Fibroblast of skin of scalp (primary cell): ENCODE measurements around the gene SDK2.
"Not testable (repeated sequence)": the region's sequence is repeated elsewhere in the genome, so short reads cannot be mapped to it uniquely, and the experiment has no call there.

Source experiments
- DNase-seq: peaks from one replicate; pipeline ENCODE4 v3.0.0-alpha.2; 2013

SDK2 gene

DNA sequence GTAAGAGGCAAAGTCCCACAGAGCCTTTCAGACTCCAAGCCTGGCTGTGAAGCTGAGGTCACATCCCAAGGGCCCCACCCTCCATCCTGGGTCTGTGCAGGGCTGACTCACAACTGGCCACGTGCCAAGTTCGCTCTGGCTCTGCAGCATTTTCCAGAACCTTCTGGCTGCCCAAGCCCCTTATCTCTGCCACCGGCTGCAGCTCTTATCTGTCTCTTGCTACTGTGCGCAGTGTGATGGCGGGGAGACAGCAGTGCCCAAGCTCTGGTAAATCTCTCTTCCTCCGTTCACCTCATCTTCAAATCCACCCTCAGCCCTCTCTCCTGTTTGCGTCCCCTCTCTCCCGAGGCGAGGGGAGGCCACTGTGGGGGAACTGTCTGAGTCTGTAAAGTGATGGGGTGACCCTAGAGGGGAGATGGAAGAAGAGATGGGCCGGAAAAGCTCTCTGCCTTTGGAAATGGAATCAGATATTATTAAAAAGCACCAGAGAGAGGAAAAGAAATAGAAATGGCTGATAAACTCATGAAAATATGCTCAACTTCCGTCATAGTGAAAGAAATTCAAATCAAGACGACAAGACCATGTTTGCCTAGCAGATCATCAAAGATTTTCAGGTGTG is 169.8 kb downstream of the SDK2 start:
- peak; percentile 63 for DNase-seq

DNA sequence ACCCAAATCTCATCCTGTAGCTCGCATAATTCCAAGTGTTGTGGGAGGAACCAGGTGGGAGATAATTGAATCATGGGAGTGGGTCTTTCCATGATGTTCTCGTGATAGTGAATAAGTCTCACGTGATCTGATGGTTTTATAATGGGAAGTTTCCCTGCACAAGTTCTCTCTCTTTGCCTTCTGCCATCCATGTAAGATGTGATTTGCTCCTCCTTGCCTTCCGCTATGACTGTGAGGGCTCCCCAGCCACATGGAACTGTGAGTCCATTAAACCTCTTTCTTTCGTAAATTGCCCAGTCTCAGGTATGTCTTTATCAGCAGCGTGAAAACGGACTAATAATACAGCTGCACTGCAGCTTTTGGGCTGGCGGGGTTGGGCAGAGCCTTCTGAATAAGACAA is 171.5 kb downstream of the SDK2 start:
- not testable (repeated sequence) for DNase-seq

DNA sequence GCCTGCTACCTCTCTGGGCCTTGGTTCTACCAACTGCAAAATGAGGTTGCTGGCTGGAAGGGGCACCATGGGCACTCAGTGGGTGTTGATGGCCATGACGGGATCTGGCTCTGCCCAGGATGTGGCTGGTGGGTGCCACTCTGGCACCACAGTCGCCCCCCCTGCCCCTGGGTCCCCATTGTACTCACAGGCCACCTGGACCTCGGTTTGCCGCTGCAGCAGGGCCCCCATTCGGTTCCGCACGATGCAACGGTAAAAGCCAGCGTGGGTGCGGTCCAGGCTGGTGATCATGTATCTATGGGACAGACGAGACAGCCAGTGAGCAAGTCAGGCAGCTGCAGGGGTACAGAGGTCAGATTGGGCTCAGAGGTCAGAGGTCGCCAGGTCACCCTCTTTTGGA is 172.3 kb downstream of the SDK2 start:
- no peak for DNase-seq

DNA sequence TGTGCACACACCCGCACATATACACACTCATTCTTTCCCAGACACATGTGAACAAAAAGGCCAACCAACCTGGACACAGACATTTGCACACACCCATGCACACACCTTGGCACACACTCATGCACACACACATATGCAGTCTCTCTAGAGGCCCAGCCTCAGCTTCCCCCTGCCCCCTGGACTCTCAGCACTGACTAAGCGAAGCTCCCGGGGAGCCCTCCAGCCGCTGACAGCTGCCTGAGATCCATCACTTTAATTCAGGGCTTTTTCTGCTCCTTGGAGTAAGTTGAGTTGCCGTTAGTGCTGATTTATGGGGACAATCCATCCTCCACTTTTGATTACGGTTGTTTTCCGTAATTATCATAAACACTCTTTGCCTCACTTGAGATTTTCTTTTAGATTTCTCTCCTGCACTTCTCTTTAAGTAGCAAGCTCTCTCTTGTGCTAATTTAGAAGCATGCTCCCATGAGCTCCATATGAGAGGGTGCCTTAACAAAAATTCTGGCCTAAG is 173.9 kb downstream of the SDK2 start:
- DNase-seq = no peak

DNA sequence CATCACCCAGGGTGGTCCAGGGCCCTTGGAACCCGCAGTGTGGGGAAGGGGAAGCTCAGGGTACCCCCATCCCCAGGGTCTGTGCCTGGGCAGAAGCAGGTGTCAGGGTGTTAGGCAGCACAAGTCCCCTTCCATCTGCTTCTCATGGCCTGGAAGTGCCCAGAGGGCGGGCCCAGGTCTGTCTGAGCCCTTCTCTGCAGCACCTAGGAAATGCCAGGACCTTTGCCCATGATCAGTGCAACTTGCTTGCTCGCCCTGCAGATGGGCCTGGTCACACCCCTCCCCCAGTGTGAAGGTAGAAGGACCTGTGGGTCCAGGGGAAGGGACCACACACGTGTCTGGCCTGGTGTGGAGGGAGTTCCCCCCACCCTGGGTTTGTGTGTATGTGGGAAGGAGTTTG is 174.9 kb downstream of the SDK2 start:
- no peak for DNase-seq

DNA sequence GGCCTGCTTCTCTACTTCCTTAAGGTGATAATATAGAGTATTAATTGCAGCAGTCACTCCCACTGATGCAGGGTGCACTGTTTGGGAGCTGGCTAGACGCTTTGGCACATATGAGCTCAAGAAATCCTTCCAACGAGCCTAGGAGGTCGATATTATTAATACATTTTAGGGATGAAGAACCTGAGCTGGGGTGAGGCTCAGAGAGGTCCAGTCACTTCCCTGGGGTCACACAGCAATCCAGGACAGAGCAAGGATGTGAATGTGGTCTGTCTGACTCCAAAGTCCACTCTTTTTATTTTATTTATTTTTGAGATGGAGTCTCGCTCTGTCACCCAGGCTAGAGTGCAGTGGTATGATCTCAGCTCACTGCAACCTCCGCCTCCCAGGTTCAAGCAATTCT is 176.0 kb downstream of the SDK2 start:
- no peak for DNase-seq

DNA sequence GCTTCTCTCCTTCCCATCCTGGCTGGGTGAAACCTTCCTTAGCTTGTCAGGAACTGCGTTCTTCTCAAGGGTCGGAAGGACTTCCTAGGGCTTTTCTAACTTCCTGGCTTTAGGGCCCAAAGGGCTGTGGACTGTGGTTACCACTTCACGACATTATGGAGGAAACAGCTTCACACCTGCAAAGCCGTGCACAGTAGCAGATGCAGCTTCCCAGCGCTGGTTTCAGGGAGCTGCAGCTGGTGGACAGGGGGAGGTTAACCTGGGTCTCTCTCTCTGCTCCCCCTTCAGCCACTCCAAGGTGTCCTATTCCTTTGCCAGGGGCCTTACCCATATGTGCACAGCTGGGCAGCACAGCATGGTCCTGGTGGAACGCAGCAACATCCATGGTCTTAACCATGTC is 176.6 kb downstream of the SDK2 start:
- DNase-seq = no peak

DNA sequence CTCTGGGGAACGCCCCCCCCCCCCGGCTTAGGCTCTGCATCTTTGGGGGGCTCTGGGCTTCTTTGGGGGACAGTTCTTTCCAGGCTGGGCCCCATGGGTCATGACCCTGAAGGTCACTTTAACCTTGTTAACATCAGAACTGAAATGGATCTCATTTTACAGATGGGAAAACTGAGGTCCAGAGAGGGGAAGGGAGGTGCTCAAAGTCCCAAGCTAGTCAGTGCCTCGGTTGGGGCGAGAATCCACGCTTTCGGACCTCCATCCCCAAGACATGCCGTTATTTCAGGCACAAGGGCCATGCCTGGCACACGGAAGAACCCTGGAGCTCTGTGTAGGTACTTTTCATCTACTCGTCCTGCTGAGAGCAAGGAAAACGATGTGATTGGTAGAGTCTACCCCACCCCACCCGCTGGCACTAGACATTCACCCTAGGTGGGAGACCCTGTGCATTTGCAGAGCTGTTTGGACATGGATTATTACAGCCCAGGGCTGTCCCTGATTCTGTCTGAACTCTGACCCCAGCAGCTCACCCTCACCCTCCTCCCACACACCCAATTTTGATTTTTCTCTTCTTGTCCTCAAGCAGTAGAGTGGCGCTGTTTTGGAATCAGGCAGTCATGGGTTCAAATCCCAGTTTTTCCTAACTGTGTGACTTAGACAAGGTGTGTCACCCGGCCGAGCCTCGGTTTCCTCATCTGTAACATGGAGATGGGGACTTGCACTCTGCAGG is 177.4 kb downstream of the SDK2 start:
- DNase-seq = no peak

DNA sequence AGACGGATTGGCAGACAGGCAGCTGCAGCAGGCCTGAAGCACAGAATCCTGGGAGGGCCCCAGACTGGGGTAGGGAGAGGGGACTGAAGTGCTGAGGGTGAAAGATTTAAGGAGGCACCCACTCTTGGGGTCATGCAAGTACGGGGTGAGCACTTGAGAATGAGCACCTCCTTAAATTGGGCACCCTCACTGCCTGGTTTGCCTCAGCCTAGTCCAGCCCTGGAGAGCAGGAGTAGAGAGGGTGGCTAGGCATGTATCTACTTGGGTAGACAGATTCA is 178.4 kb downstream of the SDK2 start:
- no peak for DNase-seq

DNA sequence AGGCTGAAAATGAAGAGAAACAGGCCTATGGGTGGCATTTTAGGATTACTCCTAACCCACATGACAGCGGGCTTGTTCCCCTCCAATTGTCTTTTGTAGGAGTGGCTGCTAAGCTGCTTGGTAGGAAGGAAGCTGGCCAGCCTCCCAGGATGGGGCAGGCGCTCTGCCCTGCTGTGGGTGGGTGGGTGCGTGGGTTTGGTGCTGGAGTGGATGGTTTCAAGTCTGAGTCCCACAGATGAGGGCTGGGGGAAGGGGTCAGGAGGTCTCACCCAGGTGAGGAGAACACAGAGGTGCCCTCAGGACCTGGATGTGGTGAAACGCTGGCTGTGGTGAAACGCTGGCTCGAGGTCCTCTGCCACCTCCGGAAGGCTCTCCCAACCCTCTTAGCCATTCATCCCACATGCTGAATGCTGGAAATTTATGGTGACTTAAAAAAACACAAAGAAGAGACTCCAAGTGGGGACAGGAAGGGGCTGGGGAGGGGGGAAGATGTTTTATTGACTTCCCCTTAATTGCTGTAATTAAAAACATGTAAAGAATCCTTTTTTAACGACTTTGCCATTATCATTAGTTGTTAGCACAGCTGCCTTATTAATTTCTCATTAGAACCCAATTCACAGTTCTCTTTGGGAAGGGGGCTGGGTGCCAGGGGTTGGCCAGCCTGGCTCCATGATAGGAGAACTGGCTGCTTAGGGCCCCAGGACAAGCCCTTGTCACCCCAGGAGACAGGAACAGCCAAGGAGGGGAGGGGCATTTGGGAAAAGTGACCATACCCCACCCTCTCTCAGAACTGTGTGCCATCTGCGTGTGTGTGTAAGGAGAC is 178.9 kb downstream of the SDK2 start:
- DNase-seq = no peak

DNA sequence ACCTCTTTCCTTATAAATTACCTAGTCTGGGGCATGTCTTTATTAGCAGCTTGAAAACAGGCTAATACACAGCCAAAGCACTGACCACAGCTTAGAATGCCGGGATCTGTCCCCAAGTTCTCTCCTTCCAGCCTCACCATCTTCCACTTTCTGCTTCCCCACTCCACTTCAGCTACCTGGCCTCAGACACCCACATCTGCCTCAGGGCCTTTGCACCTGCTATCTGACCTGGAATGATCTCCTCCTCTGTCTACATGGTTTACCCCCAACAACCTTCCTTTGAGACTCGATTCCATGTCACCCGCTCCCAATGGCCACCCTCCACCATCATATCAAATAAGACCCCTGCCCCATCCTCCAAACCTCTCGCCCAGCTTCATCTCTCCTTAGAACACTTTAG is 179.8 kb downstream of the SDK2 start:
- no peak for DNase-seq

DNA sequence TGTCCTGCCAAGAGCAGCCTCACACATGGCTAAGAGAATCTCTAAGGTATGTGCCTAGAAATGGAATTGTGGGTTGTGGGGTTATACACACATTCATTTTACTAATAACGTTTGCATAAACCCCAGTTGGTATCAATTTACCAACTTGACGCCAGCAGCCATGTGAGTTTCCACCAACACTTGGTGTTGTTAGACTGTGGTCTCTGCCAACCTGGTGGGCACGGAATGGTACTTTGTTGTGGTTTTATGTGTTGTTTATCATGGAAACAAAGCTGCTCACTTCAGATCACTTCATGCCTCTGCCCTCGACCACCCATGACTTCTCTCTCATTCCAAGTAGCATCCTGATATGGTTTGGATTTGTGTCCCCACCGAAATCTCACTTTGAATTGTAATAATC is 180.4 kb downstream of the SDK2 start:
- no peak for DNase-seq

DNA sequence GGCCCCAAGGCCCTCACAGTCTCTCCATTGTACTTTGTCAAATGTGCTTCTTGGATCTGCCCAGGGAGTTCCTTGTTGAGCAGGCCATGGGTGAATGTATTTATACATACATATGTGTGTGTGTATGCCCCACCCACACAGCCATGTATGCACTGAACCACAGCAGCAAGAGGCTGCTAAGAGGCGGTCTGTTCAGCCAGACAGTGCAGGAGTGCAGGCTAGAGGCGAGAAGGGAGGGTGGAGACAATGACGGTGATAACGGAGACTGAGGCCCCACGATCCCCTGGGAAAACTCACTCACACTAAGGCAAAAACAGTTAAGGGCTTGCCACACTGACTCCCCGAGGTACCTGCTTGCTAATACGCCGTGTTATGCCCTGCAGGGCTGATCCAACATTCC is 181.4 kb downstream of the SDK2 start:
- DNase-seq = no peak

DNA sequence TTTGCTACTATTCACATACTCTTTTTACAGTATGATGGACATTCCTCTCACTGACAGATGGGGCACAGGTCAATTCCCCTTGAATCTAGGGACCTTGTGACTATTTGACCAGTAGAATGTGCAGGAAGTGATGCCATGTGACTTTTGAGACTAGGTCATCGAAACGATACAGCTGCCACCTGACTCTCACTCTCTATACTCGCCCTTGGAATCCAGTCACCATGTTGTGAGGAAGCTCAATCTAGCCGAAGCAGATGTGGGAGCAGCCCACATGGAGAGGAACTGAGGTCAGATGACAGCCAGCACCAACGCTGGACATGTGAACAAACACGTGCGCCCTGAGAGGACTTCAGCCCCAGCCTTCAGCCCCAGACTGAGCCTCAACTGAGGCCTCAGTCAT is 184.3 kb downstream of the SDK2 start:
- DNase-seq = no peak

DNA sequence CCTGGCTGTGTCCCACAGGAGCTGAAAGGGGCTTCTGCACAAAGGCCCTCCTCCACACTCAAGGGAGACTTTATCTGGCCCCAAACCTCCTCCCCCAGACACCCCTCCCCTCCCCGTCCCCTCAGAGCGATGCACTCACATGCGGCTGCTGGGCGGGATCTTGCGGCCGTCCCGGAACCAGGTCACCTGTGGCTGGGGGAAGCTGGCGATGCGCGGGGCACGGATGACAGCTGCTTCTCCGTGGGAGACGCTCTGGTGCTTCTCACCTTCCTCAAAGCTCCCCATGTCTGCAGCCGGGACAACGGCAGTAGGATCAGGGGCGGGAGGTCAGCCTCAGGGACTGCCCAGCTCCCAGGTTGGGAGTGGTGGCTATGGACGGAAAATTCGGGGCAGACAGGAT is 188.5 kb downstream of the SDK2 start:
- DNase-seq = no peak

DNA sequence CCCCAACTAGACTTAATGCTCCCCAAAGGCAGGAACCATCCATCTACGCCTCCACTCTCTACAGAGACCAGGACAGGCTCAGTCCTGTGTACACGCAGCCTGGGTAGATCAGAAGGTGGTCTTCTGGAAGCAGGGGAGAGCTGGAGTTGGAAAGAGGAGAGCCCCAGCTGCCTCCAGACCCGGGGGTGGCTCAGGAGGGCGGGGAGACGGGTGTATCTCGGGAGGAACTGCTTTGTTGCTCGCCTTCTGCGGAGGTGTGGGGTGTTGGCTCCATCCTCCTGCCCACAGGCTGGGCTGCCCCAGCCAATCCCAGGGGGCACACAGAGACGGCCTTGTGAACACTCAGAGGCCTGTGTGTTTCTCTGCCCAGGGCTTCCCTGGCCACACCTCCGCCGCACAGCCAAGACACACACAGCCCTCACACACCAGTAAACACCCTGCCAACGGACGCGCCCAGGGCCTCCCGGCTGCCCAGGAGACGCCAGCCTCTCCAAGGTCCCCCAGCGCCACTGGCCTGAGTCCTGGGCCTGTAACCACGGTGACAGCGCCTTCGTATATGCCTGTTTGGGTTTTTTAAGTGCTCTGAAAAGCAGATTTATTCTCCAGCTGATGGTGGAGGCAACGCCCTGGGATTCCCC is 189.1 kb downstream of the SDK2 start:
- no peak for DNase-seq

DNA sequence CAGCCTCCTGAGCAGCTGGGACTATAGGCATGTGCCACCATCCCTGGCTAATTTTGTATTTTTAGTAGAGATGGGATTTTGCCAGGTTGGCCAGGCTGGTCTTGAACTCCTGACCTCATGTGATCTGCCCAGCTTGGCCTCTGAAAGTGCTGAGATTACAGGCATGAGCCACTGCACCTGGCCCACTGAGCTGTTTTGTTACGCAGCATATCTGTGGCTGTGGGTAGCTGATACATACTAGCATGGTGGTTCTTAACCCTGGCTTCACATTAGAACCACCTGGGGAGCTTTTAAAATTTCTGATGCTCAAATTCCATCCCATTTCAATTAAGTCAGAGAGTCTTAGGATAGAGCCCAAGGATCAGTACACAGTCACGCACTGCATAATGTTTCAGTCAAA is 190.8 kb downstream of the SDK2 start:
- not testable (repeated sequence) for DNase-seq

DNA sequence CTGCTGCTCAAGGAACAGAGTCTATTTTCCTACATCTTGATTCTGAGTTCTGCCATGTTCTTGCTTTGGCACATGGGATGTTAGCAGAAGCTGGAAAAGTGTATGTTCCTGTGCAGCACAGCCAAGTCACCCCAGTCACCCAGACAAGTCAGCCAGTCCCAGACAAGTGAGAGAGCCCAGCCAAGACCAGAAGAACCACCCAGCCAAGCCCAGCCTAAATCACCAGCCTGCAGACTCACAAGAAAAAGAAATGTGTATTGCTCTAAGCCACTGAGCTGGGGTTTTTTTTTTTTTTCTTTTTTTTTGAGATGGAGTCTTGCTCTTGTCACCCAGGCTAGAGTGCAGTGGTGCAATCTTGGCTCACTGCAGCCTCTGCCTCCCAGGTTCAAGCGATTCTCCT is 191.2 kb downstream of the SDK2 start:
- DNase-seq = no peak

DNA sequence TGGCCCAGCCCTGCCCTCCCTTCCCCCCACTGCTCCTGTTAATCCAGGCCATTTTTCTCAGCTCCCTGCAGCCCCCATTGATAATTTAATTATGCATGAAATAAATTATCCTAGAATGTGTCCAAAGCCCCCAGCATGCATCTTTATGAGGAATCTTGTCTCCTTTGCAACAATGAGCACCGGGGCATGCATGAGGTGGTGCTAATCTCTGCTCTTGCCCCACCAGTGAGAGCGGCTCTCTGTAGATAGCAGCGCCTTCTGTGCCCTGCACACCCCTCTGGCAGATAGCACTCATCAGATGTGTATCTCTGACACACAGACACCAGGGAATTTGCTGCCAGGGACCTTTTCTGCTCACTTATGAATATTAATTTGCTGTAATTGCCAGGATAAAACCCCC is 192.2 kb downstream of the SDK2 start:
- DNase-seq = no peak

DNA sequence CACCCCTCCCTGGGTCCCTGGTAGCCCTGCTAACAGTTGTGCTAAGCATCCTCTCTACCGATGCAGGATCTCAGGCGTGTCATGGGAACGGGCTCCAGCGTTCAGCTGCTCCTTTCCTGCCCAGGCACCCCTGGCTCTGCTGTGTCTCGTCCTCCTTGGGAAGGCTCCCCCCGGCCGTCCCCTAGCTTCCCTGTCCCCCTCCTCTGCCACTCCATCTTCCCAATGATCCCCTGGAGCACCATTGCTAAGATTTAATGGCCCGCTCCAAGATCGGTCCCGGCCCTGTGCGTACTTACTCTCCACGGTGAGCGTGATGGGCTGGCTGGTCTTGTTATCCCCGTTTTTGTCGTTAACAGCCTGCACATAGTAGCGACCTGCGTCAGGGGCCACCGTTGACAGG is 196.9 kb downstream of the SDK2 start:
- DNase-seq = no peak

DNA sequence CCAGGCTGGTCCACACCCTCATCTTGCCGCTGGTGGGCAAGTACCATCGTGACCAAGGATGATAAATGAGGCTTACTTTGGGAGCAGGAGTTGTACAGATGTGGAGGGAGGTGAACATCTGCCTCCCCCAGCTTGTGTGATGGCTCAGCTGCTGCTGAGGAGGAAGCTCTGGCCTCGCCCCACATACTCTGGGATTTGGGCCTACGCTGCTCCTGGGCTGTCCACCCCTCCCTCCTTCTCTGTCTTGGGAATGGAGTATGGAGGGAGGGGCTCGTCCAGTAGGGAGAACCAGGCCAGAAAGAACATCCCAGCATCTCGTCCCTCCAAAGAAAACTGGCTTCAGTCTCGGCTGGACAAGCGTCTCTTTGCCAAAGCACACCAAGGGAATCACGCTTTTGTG is 197.6 kb downstream of the SDK2 start:
- DNase-seq = no peak

DNA sequence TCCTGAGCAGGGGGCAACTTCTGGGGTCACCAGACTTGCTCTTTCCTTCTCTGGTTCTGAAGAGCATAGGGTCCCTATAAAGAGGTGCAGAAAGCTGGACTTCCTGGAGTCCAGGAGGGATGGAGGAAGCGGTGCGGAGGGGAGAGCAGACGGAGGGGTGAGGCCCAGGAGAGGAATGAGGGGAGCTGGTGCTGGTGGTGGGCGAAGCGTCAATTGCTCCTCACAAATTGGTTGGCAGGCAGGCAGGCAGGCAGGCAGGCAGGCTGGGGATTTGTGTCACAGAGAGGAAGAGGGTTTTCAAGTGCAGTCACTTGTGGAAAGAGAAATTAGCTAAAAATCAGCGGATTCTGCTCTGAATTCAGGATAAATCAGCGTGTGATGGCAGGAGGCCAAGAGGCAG is 198.8 kb downstream of the SDK2 start:
- no peak for DNase-seq

DNA sequence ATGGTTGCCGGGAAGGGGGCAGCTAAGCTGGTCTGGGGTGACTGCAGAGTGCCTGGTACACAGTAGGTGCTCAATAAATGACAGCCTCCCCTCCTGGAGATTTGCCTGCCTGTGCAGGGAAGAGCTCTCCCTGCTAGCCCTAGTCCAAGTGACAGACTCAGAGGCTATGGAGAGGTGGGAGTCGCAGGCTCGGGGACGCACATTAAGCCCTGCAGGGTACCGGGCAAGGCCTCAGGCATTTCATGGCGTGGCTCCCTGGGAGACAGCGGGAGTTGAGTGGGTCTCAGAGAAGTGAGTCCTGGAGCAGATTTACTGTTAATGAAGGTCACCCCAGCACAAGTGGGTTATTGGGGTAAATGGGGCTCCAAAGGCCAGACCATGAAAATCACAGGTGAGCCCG is 200.2 kb downstream of the SDK2 start:
- DNase-seq = no peak

DNA sequence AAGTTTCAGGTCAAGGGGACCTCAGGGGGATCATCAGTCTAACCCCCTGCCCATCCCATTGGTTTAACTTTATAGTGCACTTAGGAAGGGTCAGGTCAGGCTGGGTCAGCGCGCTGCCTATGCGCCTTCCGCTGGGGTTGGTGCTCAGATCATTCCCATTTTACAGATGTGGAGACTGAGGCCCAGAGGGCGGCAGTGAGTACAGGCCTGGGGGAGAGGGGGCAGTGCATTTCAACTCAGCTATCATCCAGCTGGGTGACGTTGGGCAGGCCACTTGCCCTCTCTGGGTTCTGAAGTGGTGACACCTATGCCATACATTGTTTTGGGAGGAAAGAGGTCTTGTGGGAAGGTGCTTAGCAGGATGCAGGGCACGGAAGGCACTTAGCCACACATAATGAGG is 204.6 kb downstream of the SDK2 start:
- DNase-seq = no peak
